Mesothelial cell of epicardium (in vitro differentiated cells): ENCODE results near the gene SBSN. TPM values are rescaled to one million over a fixed set of nuclear protein-coding genes. Genes with fewer than 3 reads are reported as not detected.

Source experiments
- DNase-seq, 2 experiments: peaks; one replicate each; pipeline ENCODE4 v3.0.0; 2021; ENCODE audit warnings: low spot score in 2 of 2; ENCODE audit not compliant: unreplicated experiment in 2 of 2
- H3K27ac Mint-ChIP-seq: 2 replicates; pipeline ENCODE4 v1.8.0; 2021; ENCODE audit warnings: mixed read lengths
- H3K27me3 Mint-ChIP-seq: 2 replicates; pipeline ENCODE4 v1.8.0; 2021; ENCODE audit warnings: low read depth, mixed read lengths
- H3K36me3 Mint-ChIP-seq: 2 replicates; pipeline ENCODE4 v1.8.0; 2021; ENCODE audit warnings: mixed read lengths
- H3K4me1 Mint-ChIP-seq: 2 replicates; pipeline ENCODE4 v1.8.0; 2021; ENCODE audit warnings: mixed read lengths
- H3K4me3 Mint-ChIP-seq: 2 replicates; pipeline ENCODE4 v1.8.0; 2021; ENCODE audit warnings: mild to moderate bottlenecking, moderate library complexity, mixed read lengths
- H3K9me3 Mint-ChIP-seq: 2 replicates; pipeline ENCODE4 v1.8.0; 2021; ENCODE audit warnings: mixed read lengths
- CTCF ChIP-seq: fragments of 200-600 bp; sonication (generic); IDR thresholded peaks from one replicate; pipeline ENCODE4 v1.5.0; 2021; ENCODE audit warnings: antibody characterized with exemption; ENCODE audit not compliant: unreplicated experiment
- total RNA-seq: library from RNA; stranded (reverse); gene quantifications from 3 replicates; pipeline ENCODE4 v1.2.1, GENCODE V29; 2021

SBSN gene
- total RNA-seq, 1 donor from 2014 or later, result 0.49 TPM

- peak; percentile 53 for TF ChIP-seq CTCF
- no peak for DNase-seq
- peaks cover 2% of the 10 kb centered on the region for H3K36me3 Mint-ChIP-seq
- H3K4me1 Mint-ChIP-seq, result peaks cover 15% of the 10 kb centered on the region
- peaks cover 26% of the 10 kb centered on the region for H3K27me3 Mint-ChIP-seq
- H3K27ac Mint-ChIP-seq, result peak overlapping the region; percentile 98
- H3K9me3 Mint-ChIP-seq, result no peaks in the 10 kb centered on the region
- H3K4me3 Mint-ChIP-seq, result peak overlapping the region; percentile 97
Measured at GRCh38 chr19:35510626-35510964, 17.5 kb downstream of the SBSN start.

GRCh38 chr19:35509861-35510625, 18.1 kb downstream of the SBSN start:
- peaks cover 15% of the 10 kb centered on the region for H3K4me1 Mint-ChIP-seq
- H3K9me3 Mint-ChIP-seq, result no peaks in the 10 kb centered on the region
- H3K36me3 Mint-ChIP-seq, result peaks cover 7% of the 10 kb centered on the region
- H3K27me3 Mint-ChIP-seq, result peaks cover 26% of the 10 kb centered on the region
- peak overlapping the region; percentile 97 for H3K4me3 Mint-ChIP-seq
- H3K27ac Mint-ChIP-seq, result peak overlapping the region; percentile 98
- peak; percentile 98 for TF ChIP-seq CTCF
- DNase-seq, result peak; percentile 79 to 97

- H3K4me1 Mint-ChIP-seq, result peaks cover 15% of the 10 kb centered on the region
- peaks cover 22% of the 10 kb centered on the region for H3K27me3 Mint-ChIP-seq
- no peak for DNase-seq
- H3K9me3 Mint-ChIP-seq, result no peaks in the 10 kb centered on the region
- TF ChIP-seq CTCF, result no peak
- peak overlapping the region; percentile 97 for H3K4me3 Mint-ChIP-seq
- H3K36me3 Mint-ChIP-seq, result peaks cover 7% of the 10 kb centered on the region
- H3K27ac Mint-ChIP-seq, result peak overlapping the region; percentile 98
Measured at GRCh38 chr19:35509018-35509652, 19.0 kb downstream of the SBSN start.

GRCh38 chr19:35508129-35508528, 20.0 kb downstream of the SBSN start:
- Mint-ChIP-seq H3K9me3 (no peaks in the 10 kb centered on the region), H3K27me3 (peaks cover 12% of the 10 kb centered on the region), H3K4me3 (no peak overlapping the region), H3K36me3 (peaks cover 8% of the 10 kb centered on the region), H3K27ac (no peak overlapping the region), H3K4me1 (peaks cover 15% of the 10 kb centered on the region)
- TF ChIP-seq CTCF, result no peak
- no peak for DNase-seq

- Mint-ChIP-seq H3K4me1 (peaks cover 15% of the 10 kb centered on the region), H3K27ac (no peak overlapping the region), H3K9me3 (no peaks in the 10 kb centered on the region), H3K36me3 (peaks cover 10% of the 10 kb centered on the region), H3K27me3 (peaks cover 6% of the 10 kb centered on the region), H3K4me3 (no peak overlapping the region)
- DNase-seq, result no peak
- no peak for TF ChIP-seq CTCF
Measured at GRCh38 chr19:35507561-35507960, 20.6 kb downstream of the SBSN start.
